Lower leg skin (tissue), 3 donors: Measurements from ENCODE around the gene PEA15.

Experiments used
- CTCF ChIP-seq, 3 donors: fragments of 450-650 bp; IDR thresholded peaks; one replicate each; pipeline ENCODE4 v1.5.1; 2016; ENCODE audit warnings: antibody characterized with exemption in 3 of 3, mild to moderate bottlenecking in 3 of 3, moderate library complexity in 2 of 3
- POLR2A ChIP-seq, 2 donors: fragments of 450-650 bp; IDR thresholded peaks; one replicate each; pipeline ENCODE4 v1.6.1; 2016 to 2017; ENCODE audit warnings: antibody characterized with exemption in 2 of 2, mild to moderate bottlenecking in 1 of 2, moderate library complexity in 1 of 2

DNA sequence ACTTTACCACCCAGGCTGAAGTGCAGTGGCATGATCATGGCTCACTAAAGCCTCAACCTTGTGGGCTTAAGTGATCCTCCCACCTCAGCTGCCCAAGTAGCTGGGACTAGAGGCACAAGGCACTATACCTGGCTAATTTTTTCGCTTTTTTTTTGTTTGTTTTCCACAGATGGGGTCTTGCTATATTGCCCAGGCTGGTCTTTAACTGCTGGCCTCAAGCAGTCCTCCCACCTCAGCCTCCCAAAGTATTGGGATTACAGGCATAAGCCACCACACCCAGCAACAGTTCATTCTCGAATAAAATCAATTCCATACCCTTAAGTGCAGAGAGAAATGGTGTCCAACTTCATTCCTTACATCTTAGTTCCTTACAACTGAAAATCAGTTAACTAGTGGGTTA is 32.4 kb downstream of the PEA15 start:
- no peak for TF ChIP-seq CTCF (IDR thresholded peaks at IDR 0.05)
- no peak for TF ChIP-seq POLR2A (IDR thresholded peaks at IDR 0.05)
